ENCODE data around the gene EPHA5.

The EPHA5 gene

GRCh38 chr4:65472531-65472930 is 197.8 kb downstream of the EPHA5 start:
- H3K27ac ChIP-seq (replicated peaks): no peak overlapping the region
- TF ChIP-seq REST (IDR thresholded peaks at IDR 0.05; ENCODE audit: insufficient replicate concordance, low read depth) (no peak), SPI1 (IDR thresholded peaks at IDR 0.05; ENCODE audit: borderline replicate concordance, low read depth) (no peak), POLR2AphosphoS5 (IDR thresholded peaks at IDR 0.05; ENCODE audit: low read depth) (no peak), GABPA (IDR thresholded peaks at IDR 0.05; ENCODE audit: low read depth) (no peak)
- TF ChIP-seq, protein P1, sequence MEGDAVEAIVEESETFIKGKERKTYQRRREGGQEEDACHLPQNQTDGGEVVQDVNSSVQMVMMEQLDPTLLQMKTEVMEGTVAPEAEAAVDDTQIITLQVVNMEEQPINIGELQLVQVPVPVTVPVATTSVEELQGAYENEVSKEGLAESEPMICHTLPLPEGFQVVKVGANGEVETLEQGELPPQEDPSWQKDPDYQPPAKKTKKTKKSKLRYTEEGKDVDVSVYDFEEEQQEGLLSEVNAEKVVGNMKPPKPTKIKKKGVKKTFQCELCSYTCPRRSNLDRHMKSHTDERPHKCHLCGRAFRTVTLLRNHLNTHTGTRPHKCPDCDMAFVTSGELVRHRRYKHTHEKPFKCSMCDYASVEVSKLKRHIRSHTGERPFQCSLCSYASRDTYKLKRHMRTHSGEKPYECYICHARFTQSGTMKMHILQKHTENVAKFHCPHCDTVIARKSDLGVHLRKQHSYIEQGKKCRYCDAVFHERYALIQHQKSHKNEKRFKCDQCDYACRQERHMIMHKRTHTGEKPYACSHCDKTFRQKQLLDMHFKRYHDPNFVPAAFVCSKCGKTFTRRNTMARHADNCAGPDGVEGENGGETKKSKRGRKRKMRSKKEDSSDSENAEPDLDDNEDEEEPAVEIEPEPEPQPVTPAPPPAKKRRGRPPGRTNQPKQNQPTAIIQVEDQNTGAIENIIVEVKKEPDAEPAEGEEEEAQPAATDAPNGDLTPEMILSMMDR (IDR thresholded peaks at IDR 0.05; ENCODE audit: insufficient read depth, low read length): no peak
- DNase-seq (ENCODE audit: low read depth in 1 of 2, low spot score in 1 of 2): no peak
- H3K27me3 ChIP-seq (ENCODE audit: insufficient read depth, poor library complexity, severe bottlenecking): no peaks in the 10 kb centered on the region
- H3K4me3 ChIP-seq (replicated peaks; ENCODE audit: insufficient read depth, low read length): no peak overlapping the region

GRCh38 chr4:65467068-65467680 is 203.1 kb downstream of the EPHA5 start:
- Histone ChIP-seq H3K27ac (replicated peaks) (no peak overlapping the region), H3K4me3 (replicated peaks; ENCODE audit: insufficient read depth, low read length) (no peak overlapping the region), H3K27me3 (ENCODE audit: insufficient read depth, poor library complexity, severe bottlenecking) (no peaks in the 10 kb centered on the region)
- TF ChIP-seq GABPA (IDR thresholded peaks at IDR 0.05; ENCODE audit: low read depth): no peak
- TF ChIP-seq, protein P1 (IDR thresholded peaks at IDR 0.05; ENCODE audit: insufficient read depth, low read length): no peak
- TF ChIP-seq SPI1 (IDR thresholded peaks at IDR 0.05; ENCODE audit: borderline replicate concordance, low read depth): no peak
- no peak for TF ChIP-seq REST (IDR thresholded peaks at IDR 0.05; ENCODE audit: insufficient replicate concordance, low read depth)
- TF ChIP-seq POLR2AphosphoS5 (IDR thresholded peaks at IDR 0.05; ENCODE audit: low read depth): no peak
- DNase-seq (ENCODE audit: low read depth in 1 of 2, low spot score in 1 of 2): no peak

GRCh38 chr4:65461781-65462180 is 208.5 kb downstream of the EPHA5 start:
- Histone ChIP-seq H3K27me3 (ENCODE audit: insufficient read depth, poor library complexity, severe bottlenecking) (no peaks in the 10 kb centered on the region), H3K27ac (replicated peaks) (no peak overlapping the region), H3K4me3 (replicated peaks; ENCODE audit: insufficient read depth, low read length) (no peak overlapping the region)
- DNase-seq (ENCODE audit: low read depth in 1 of 2, low spot score in 1 of 2): no peak
- TF ChIP-seq, protein P1 (IDR thresholded peaks at IDR 0.05; ENCODE audit: insufficient read depth, low read length): no peak
- no peak for TF ChIP-seq SPI1 (IDR thresholded peaks at IDR 0.05; ENCODE audit: borderline replicate concordance, low read depth)
- no peak for TF ChIP-seq REST (IDR thresholded peaks at IDR 0.05; ENCODE audit: insufficient replicate concordance, low read depth)
- no peak for TF ChIP-seq POLR2AphosphoS5 (IDR thresholded peaks at IDR 0.05; ENCODE audit: low read depth)
- TF ChIP-seq GABPA (IDR thresholded peaks at IDR 0.05; ENCODE audit: low read depth): no peak
